ENCODE results near the gene RSRC1. TPM values are rescaled to one million over a fixed set of nuclear protein-coding genes. Genes with fewer than 3 reads are reported as not detected.
"Not testable (repeated sequence)": the region's sequence is repeated elsewhere in the genome, so short reads cannot be mapped to it uniquely, and the experiment has no call there.

RSRC1 gene
- total RNA-seq, 1 donor from 2014 or later, result 38.9 TPM

DNA sequence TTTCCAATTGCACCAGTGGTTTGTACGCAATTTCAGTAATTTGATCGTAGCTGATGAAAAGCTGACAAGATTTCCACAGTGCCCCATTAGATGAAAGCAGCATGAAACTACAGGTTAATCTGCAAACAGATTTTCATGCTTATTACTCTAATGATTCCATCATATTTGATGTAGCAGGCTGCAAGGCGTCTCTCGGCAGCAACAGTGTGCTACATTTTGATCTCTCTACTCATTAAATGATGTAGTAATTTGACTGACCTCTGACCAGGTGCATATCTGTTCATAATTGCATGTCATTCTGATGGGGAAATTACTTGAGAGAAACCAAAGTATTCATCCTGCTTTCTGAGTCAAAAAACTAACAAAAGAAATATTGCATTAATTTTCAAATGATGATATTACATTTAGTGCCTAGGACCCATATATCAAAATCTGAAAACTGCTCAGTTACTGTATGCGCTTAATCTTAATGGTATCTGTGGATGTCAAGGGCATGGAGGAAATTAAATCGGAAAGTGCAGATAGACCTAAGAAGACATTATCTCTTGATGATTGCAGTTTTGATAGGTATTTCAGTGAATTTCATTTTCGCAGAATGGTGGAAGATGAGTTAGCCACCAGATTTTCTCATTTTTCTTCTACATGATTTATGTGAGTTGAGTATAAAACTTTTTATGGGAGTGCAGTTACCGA, 198.5 kb downstream of the RSRC1 start:
- intact Hi-C loops (cut with micrococcal nuclease), result no loop called here

DNA sequence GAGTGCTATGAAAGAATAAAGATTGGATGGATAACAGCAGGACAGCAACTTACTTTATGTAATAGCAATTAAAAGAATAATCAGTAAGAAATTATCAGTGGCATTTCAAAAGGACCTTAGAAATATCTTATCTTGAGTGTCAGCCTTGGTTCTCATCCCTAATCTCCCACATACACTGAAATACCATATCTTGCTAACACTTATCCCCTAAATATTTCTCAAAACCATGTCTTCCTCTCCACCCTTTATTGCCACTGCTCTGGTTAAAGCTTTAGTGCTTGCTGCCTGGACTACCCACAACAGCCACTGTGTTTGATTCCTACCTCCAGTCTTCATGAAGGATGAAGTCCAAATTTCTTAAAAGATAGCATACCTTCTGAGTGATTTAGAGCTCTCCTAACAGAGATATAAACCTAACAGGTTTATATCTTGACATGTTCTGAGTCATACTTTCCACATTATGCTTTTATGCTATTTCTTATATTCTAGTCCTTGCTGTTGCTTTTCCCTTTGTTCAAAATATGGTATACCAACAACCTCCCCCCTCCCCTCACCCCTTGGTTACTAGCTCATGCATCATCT, 202.8 kb downstream of the RSRC1 start:
- intact Hi-C loops (cut with micrococcal nuclease), result loop anchor here (1.0 to 5.0 kb wide), 3 partner anchors 202 to 694 kb away; partner anchors contain the start of gene RSRC1

DNA sequence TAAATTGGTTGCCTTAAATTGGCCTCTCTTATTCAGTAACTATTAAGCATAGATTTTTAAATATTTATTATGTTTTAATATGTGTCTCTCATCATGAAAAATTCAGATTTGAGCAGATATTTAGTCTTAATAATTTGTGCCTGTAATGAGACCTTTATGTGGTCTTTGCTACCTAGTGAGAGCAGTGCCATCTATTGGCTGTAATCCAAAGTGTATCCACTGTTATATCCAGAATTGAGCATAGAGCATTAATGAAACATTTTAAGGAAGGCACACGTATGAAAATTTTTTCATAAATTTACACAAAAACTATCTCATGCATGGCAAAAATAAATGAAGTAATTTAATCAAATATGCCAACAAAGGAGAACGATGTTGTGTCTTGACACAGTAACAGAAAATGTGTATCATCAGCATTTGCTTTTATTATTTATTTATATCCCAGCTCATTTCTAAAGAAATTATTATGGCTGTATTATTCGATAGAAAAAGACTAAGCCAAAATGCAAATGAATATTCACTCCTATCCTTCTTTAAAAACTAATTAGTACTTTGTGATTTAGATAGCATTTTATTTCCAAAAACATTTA, 203.5 kb downstream of the RSRC1 start:
- intact Hi-C loops (cut with micrococcal nuclease), result loop anchor here (1.0 to 5.0 kb wide), 3 partner anchors 203 to 695 kb away; partner anchors contain the start of gene RSRC1

DNA sequence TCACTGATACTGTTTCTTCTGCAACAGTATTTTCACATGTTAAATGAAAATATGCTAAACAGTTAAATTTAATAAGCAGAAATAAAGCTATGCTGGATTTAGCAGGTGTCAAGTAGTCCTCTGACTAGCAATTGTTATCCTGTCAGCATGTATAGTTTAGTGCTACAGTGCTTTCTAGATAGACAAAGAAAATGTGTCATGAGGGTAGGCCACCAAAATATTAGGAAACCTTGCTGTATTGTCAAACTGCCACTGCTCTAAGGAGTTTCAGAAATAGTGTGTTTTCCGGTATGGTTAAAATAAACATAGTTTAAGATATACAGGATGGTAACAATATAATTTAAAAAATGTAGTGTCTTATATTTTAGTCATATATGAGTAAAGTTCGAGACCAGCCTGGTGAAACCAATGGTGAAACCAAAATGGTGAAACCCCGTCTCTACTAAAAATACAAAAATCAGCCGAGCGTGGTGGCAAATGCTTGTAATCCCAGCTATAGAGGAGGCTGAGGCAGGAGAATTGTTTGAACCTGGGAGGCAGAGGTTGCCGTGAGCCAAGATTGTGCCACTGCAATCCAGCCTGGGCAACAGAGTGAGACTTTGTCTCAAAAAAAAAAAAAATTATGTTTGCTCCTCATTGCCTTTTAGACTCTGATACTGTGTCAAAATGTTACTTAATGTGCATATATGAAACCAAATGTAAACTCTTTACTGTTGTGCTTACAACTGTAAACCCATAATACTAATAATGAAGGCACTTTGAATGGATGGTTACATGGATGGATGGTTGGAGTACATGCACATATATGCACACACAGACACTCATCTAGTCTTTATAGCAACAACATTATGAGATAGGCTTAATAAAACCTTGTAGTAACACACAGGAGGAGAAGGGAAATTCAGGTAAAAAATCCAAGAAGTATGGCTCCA, 204.8 kb downstream of the RSRC1 start:
- intact Hi-C loops (cut with micrococcal nuclease), result loop anchor here (1.0 to 5.0 kb wide), 2 partner anchors 120 to 222 kb away; no protein-coding TSS in a partner anchor

DNA sequence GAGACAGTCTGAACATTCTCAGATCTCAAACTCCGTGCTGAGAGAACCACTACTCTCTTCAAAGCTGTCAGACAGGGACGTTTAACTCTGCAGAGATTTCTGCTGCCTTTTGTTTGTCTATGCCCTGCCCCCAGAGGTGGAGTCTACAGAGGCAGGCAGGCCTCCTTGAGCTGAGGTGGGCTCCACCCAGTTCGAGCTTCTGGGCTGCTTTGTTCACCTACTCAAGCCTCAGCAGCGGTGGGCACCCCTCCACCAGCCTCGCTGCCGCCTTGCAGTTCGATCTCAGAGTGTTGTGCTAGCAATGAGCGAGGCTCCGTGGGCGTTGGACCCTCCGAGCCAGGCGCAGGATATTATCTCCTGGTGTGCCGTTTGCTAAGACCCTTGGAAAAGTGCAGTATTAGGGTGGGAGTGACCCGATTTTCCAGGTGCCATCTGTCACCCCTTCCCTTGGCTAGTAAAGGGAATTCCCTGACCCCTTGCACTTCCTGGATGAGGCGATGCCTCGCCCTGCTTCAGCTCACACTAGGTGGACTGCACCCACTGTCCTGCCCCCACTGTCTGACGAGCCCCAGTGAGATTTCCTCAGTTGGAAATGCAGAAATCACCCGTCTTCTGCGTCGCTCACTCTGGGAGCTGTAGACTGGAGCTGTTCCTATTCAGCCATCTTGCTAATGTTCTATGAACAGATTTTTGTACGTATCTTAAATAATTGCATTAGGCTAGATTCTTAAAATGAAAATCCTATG, 220.0 kb downstream of the RSRC1 start:
- intact Hi-C loops (cut with micrococcal nuclease), result not testable (repeated sequence)

DNA sequence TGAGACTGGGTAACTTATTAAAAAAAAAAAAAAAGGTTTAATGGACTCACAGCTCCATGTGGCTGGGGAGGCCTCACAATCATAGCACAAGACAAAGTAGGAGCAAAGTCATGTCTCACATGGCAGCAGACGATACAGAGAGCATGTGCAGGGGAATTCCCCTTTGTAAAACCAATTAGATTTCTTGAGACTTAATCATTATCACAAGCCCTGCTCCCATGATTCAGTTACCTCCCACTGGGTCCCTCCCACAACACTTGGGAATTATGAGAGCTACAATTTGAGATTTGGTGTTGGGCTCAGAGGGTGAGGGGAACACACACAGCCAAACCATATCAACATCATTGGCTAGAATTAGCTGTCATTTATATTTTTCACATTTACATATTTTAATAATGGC, 221.0 kb downstream of the RSRC1 start:
- intact Hi-C loops (cut with micrococcal nuclease), result no loop called here

DNA sequence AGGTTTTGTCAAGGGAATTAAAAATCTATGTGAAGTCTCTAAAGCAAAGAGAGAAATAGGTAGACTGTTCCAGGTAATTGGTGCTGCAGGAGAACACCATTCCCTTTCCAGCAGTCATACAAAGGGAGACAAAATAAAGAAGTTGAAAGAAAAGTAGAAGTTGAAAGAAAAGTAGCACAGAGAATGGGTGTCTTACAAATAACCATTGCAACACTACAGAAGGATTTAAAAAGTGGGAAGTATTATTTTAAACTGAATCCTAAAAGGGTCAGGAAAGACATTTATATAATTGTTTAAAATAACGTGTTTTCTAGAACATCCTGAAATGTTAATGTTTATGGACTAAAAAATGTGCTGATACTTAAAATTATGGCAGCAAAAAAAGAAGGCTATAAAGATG, 223.8 kb downstream of the RSRC1 start:
- intact Hi-C loops (cut with micrococcal nuclease), result no loop called here

DNA sequence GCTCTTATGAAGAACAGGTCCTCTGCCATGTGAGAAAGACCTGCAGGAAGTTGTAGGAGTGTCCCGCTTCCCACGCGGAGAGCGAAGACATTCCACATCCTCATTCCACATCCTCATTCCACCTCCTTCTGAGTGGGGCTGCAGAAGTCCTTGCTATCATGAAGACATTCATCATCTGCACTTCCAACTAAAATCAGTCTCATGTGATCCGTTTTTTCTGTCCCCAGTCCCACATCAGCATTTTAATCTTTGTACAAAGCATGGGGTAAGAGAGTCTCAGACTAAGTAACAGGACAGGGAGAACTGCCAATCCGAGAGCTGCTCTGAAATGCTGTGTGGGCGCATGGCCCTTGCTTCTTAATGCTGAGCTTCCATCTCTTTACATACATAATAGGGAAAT, 227.2 kb downstream of the RSRC1 start:
- intact Hi-C loops (cut with micrococcal nuclease), result no loop called here

DNA sequence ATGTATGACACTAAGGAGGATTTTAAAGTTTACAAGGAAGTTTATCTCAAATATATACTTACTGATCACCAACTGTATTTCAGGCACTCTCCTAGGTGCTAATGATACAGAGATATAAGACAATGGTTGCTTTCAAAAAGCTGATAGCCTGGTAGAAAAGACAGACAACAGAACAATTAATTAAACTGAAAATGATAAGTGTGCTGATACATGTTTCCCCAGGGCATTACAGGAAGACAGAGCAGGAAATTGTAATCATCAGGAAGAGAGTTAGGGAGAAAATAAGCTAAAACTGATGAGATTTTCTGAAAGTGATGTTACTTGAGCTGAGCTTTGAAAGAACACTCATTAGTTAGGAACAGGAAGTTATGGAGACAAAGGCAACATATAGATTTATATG, 229.7 kb downstream of the RSRC1 start:
- intact Hi-C loops (cut with micrococcal nuclease), result no loop called here

DNA sequence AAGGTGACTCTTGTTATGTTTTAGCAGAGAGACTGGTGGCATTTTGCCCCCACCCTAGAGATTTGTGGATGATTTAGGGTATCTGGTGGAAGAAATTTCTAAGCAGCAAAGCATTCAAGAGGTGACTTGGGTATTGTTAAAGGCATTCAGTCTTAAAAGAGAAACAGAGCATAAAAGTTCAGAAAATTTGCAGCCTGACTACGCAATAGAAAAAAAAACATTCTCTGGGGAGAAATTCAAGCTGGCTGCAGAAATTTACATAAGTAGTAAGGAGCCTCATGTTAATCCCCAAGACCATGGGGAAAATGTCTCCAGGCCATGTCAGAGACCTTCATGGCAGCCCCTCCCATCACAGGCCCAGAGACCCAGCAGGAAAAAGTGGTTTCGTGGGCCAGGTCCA, 231.1 kb downstream of the RSRC1 start:
- intact Hi-C loops (cut with micrococcal nuclease), result not testable (repeated sequence)

DNA sequence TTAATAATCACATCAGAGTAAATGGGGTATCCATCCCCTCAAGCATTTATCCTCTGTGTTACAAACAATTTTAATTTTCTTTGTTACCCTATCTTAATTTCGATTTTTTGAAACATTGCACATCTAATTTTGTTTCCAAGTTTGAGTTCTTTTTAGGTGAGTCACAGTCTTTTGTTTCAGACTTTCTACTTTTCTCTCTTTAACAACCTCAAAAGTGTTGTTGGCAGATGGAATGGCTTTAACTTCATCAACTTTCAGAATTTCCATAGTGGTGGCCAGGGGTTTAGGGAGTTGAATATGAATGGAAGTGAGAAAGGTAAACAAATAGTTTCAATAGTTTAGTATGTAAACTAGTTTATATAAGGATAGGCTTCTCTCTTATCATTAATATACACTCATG, 238.1 kb downstream of the RSRC1 start:
- intact Hi-C loops (cut with micrococcal nuclease), result no loop called here

DNA sequence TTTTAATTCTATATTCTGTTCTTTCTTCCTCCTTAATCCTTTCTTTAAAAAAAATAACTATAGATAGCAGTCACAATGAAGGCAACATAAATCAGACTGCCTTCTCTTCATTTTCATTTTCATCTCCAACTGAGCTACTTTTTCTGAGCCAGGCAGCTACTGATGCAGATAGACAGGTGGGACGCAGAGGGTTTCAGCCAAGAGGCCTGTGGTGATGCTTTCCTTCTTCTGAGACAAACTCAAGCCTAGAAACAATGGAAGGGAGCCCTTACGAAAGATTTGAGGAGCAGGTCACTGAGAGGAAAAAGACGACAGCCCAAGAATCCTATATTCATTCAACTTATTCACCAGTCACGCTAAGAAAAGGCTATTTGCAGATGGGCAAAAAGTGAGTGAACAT, 241.1 kb downstream of the RSRC1 start:
- intact Hi-C loops (cut with micrococcal nuclease), result no loop called here

DNA sequence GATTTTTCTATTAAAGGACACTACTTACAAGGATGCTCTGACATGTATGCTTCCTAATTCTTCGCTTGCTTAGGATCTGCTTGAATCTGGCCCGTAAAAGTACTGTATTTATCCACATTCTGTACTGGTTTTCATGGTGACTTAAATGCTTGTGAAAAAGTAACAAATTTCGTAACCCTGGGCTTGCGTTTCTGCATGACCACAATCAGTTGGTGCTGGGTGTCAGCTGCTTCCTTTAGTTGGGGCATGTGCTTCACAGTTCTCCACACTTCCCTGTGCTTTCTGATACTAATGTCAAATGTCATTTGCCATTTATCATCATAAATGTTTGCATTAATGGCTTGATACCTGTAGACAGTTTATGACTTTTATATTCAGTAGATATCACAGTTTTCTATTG, 242.7 kb downstream of the RSRC1 start:
- intact Hi-C loops (cut with micrococcal nuclease), result no loop called here

DNA sequence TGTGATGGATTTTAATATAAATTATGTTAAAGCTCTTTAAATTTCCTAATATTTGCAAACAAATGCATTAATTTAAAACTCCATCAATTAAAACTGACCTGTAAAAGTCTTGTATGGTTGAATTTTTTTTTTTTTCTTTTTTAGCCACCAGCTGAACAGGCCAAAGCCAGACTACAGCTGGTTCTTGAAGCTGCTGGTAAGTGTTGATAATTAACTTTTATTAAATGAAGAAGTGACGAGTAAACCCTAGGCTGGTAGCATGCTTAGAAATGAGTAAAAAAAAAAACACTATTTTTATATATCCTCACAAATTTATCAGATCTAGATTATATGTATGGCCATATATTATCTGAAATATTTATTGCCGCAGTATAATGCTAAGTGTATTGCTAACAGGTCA, 244.8 kb downstream of the RSRC1 start:
- intact Hi-C loops (cut with micrococcal nuclease), result no loop called here

DNA sequence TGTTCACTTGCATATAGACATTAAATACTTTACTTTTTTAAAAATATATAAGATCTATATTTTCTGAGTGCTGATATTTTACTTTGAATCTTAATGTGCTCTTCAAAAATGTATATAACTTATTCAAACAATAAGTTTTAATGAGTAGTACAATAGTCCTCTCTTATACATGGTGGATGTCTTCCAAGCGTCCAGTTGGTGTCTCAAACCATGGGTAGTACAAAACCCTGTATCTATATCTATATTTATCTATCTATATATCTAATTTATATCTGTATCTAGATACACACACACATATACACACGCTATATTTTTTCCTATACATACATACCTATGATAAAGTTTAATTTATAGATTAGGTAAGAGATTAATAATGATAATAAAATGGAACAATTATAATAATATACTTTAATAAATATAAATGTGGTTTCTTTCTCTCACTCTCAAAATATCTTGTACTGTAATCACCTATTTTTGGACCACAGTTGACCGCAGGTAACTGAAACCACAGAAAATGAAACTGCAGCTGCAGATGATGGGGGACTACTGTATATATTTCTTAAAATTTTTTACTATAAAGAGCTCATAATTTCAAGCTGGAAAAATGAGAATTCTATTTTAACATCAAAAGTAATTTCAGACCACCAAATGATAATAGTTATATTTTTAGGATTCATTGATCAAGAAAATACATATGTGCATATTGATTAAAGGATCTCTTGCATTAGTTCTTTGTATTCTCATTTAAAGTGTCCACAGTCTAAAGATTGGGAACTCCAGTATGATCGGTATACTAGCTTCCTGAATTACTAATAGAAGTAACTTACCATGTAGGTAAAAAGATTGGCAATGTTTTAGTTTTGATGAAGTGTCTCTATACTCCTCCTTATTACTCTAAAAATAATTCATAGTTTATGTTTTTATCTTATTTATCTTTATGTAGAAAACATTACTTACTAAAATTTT, 246.0 kb downstream of the RSRC1 start:
- intact Hi-C loops (cut with micrococcal nuclease), result no loop called here

DNA sequence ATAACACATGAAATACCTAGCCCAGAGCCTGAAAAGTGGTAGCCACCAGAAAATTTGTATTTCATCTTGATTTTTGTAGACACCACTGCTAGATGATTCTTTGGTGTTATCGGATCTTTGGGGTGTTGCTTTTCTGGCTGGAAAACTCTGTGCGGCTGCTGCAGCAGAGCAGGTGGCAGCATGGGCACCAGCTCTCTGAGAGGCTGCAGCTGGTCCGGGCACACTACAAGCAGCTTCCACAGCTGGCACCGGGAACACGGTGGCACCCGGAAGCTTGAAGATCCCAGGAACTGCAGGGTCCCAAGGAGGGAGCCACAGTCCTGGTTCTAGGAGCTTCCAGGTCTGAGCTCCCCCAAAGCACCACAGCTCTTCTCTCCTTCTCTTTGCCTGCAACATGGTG, 249.4 kb downstream of the RSRC1 start:
- intact Hi-C loops (cut with micrococcal nuclease), result no loop called here

DNA sequence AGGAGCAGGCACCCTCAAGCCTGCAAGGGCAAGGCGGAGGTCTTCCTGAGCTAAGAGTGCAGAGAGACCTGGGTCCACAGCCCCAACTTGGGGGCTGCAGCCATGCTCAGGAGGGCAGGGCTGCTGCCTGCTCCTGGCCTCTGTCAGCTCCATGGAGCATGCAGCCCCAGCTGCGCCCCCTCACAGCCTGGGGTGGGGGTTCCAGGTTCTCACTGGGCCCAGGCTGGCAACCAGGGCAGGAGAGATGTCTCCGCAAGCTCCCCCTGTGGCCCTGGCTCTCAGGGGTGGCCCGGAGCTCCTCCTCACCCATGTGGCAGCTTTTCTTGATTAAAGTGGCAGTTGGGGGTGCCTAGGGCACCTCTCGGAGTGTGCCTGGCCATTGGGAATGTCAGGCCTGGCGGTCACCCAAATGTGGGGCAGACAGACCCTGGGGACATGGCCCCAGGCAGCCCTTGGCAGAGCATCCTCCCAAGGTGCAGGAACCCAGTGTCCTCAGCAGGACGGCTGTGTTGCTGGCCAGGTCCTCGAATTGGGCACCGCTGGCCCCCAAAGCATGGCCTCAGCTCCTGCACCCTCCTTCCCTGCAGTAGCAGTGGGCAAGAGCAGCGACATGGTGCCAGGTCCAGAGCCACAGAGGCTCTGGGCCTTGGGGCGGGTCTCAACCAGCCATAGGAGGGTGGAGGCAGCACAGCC, 251.0 kb downstream of the RSRC1 start:
- intact Hi-C loops (cut with micrococcal nuclease), result no loop called here

DNA sequence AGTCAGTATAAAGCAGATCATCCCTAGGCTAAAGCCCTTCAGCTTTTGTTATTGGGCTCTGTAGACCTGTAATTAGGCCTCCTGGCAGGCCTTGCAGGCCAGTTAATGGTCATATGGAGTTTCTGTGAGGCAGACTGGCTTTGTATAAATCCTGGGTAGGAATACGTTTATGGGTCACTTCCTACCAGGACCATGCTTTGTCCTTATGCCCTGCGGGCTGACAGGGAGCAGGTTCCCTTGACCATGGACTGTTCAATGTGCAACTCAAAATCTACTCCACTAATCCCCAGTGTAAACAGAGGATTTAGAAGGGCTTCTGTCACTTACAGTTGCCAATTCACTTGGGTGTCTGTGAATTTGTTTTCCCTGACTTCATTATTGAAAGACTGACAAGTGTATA, 258.4 kb downstream of the RSRC1 start:
- intact Hi-C loops (cut with micrococcal nuclease), result no loop called here

DNA sequence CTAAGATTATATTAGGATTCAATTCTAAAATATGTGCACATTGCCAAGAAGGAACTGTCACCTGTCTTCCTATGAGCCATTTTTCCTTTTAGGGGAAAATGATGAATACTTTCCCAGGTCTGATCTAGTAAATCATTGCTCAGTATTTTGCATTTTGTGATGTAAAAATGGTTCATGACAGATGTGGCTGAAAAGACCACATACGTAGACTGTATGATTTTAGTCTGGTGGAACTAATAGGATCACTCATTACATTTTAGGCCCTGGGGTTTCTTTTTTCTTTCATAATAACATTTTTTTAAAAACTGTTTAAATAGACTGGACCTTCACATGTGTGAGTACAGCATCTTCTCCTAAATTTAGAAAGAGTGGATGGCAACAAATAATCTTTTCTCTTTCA, 259.4 kb downstream of the RSRC1 start:
- intact Hi-C loops (cut with micrococcal nuclease), result no loop called here

All from T-helper 1 cell treated with Interleukin-12 subunit alpha and Interleukin-12 subunit beta and Interleukin-4 antibody, amounts not matched to agents 30 ng/mL and 1 ng/mL, for 36 hours (primary cell).